HAP-1 (cell line): ENCODE data around the gene ENC1.

ENCODE experiments used
- DNase-seq, 2 experiments: peaks; one replicate each; pipeline ENCODE4 v3.0.0-alpha.2; 2016 to 2020; ENCODE audit warnings: low spot score in 2 of 2
- H3K27me3 ChIP-seq: fragments of 250-450 bp; sonication (Bioruptor Pico); 2 replicates; pipeline ENCODE4 v1.5.1; 2020; ENCODE audit warnings: low read depth, mild to moderate bottlenecking, moderate library complexity
- H3K36me3 ChIP-seq: fragments of 250-450 bp; sonication (Bioruptor Pico); replicated peaks from 2 replicates; pipeline ENCODE4 v1.5.1; 2020; ENCODE audit warnings: mild to moderate bottlenecking
- H3K4me1 ChIP-seq: fragments of 250-450 bp; sonication (Bioruptor Pico); 2 replicates; pipeline ENCODE4 v1.5.1; 2020; ENCODE audit warnings: mild to moderate bottlenecking
- H3K4me3 ChIP-seq: fragments of 250-450 bp; sonication (Bioruptor Pico); 2 replicates; pipeline ENCODE4 v1.5.1; 2020; ENCODE audit warnings: mild to moderate bottlenecking, moderate library complexity
- H3K9me3 ChIP-seq: fragments of 250-450 bp; sonication (Bioruptor Pico); 2 replicates; pipeline ENCODE4 v1.5.1; 2020; ENCODE audit warnings: mild to moderate bottlenecking, moderate library complexity
- in situ Hi-C: fragments of 300-500 bp; cut with MboI; formaldehyde crosslinking; loops from 3 replicates; pipeline ENCODE4 v1.14.3; 2020; ENCODE audit warnings: low sequenced_read_pairs, inconsistent platforms, mixed read lengths

Gene ENC1

GRCh38 chr5:74649421-74649973 lies 9.0 kb upstream of the ENC1 start:
- no peaks in the 10 kb centered on the region for H3K27me3 ChIP-seq
- H3K4me3 ChIP-seq, result no peak overlapping the region
- in situ Hi-C loops, result loop anchor here (5.0 to 25.0 kb wide), 2 partner anchors 612 to 747 kb away; no protein-coding TSS in a partner anchor
- H3K4me1 ChIP-seq, result peaks cover 3% of the 10 kb centered on the region; the same call in 1 of the 2 replicates
- H3K9me3 ChIP-seq, result no peaks in the 10 kb centered on the region
- no peak for DNase-seq
- H3K36me3 ChIP-seq, result no peaks in the 10 kb centered on the region

GRCh38 chr5:74648835-74649293 lies 8.3 kb upstream of the ENC1 start:
- in situ Hi-C loops, result loop anchor here (5.0 to 25.0 kb wide), 2 partner anchors 612 to 747 kb away; no protein-coding TSS in a partner anchor
- no peak overlapping the region for H3K4me3 ChIP-seq

GRCh38 chr5:74647096-74647495 lies 6.6 kb upstream of the ENC1 start:
- Histone ChIP-seq H3K4me1 (peaks cover 3% of the 10 kb centered on the region; the same call in 1 of the 2 replicates), H3K9me3 (no peaks in the 10 kb centered on the region), H3K27me3 (no peaks in the 10 kb centered on the region), H3K36me3 (no peaks in the 10 kb centered on the region), H3K4me3 (no peak overlapping the region)
- in situ Hi-C loops, result loop anchor here (5.0 to 25.0 kb wide), 2 partner anchors 610 to 745 kb away; no protein-coding TSS in a partner anchor
- DNase-seq, result peak; percentile 52 to 60

More at GRCh38 chr5:74648835-74649293, 8.3 kb upstream of the ENC1 start:
- Histone ChIP-seq H3K36me3 (no peaks in the 10 kb centered on the region), H3K27me3 (no peaks in the 10 kb centered on the region), H3K9me3 (no peaks in the 10 kb centered on the region), H3K4me1 (peaks cover 3% of the 10 kb centered on the region; the same call in 1 of the 2 replicates)
- peak; percentile 47 to 68 for DNase-seq

GRCh38 chr5:74643111-74643562 lies 2.6 kb upstream of the ENC1 start:
- no peaks in the 10 kb centered on the region for H3K9me3 ChIP-seq
- in situ Hi-C loops, result loop anchor here (25.0 kb wide), 1 partner anchor 606 kb away; no protein-coding TSS in a partner anchor

GRCh38 chr5:74642543-74642863 lies 2.0 kb upstream of the ENC1 start:
- Histone ChIP-seq H3K36me3 (no peaks in the 10 kb centered on the region), H3K4me1 (peaks cover 12% of the 10 kb centered on the region), H3K27me3 (no peaks in the 10 kb centered on the region), H3K4me3 (no peak overlapping the region), H3K9me3 (no peaks in the 10 kb centered on the region)
- no peak for DNase-seq
- in situ Hi-C loops, result loop anchor here (25.0 kb wide), 1 partner anchor 605 kb away; no protein-coding TSS in a partner anchor

More at GRCh38 chr5:74643111-74643562, 2.6 kb upstream of the ENC1 start:
- Histone ChIP-seq H3K4me1 (peaks cover 12% of the 10 kb centered on the region), H3K4me3 (no peak overlapping the region), H3K36me3 (no peaks in the 10 kb centered on the region), H3K27me3 (no peaks in the 10 kb centered on the region)
- DNase-seq, result no peak

GRCh38 chr5:74641735-74642542 lies 1.4 kb upstream of the ENC1 start:
- no peak overlapping the region for H3K4me3 ChIP-seq

GRCh38 chr5:74640954-74641734 lies 616 bp upstream of the ENC1 start:
- in situ Hi-C loops, result loop anchor here (25.0 kb wide), 1 partner anchor 604 kb away; no protein-coding TSS in a partner anchor

More at GRCh38 chr5:74641735-74642542, 1.4 kb upstream of the ENC1 start:
- no peak for DNase-seq
- no peaks in the 10 kb centered on the region for H3K27me3 ChIP-seq
- H3K36me3 ChIP-seq, result no peaks in the 10 kb centered on the region
- H3K9me3 ChIP-seq, result no peaks in the 10 kb centered on the region
- peaks cover 11% of the 10 kb centered on the region for H3K4me1 ChIP-seq
- in situ Hi-C loops, result loop anchor here (25.0 kb wide), 1 partner anchor 605 kb away; no protein-coding TSS in a partner anchor

GRCh38 chr5:74639807-74640449 lies 600 bp downstream of the ENC1 start:
- H3K36me3 ChIP-seq, result no peaks in the 10 kb centered on the region
- no peaks in the 10 kb centered on the region for H3K9me3 ChIP-seq
- in situ Hi-C loops, result loop anchor here (25.0 kb wide), 1 partner anchor 603 kb away; no protein-coding TSS in a partner anchor
- H3K4me1 ChIP-seq, result peaks cover 9% of the 10 kb centered on the region
- peak overlapping the region; percentile 54 for H3K4me3 ChIP-seq
- DNase-seq, result peak in 1 of 2 experiments; percentile 63
- no peaks in the 10 kb centered on the region for H3K27me3 ChIP-seq

More at GRCh38 chr5:74640954-74641734, 616 bp upstream of the ENC1 start:
- DNase-seq, result peak in 1 of 2 experiments; percentile 60
- no peaks in the 10 kb centered on the region for H3K9me3 ChIP-seq
- H3K36me3 ChIP-seq, result no peaks in the 10 kb centered on the region
- H3K4me1 ChIP-seq, result peaks cover 9% of the 10 kb centered on the region
- no peaks in the 10 kb centered on the region for H3K27me3 ChIP-seq
- peak overlapping the region; percentile 54 for H3K4me3 ChIP-seq

GRCh38 chr5:74638970-74639806 lies 1.3 kb downstream of the ENC1 start:
- Histone ChIP-seq H3K4me1 (peaks cover 9% of the 10 kb centered on the region), H3K4me3 (peak overlapping the region; percentile 54), H3K9me3 (no peaks in the 10 kb centered on the region), H3K36me3 (no peaks in the 10 kb centered on the region), H3K27me3 (no peaks in the 10 kb centered on the region)
- DNase-seq, result peak in 1 of 2 experiments; percentile 18
- in situ Hi-C loops, result loop anchor here (25.0 kb wide), 1 partner anchor 602 kb away; no protein-coding TSS in a partner anchor

- Histone ChIP-seq H3K4me3 (no peak overlapping the region), H3K36me3 (no peaks in the 10 kb centered on the region), H3K4me1 (peaks cover 12% of the 10 kb centered on the region), H3K27me3 (no peaks in the 10 kb centered on the region), H3K9me3 (no peaks in the 10 kb centered on the region)
- in situ Hi-C loops, result loop anchor here (25.0 kb wide), 1 partner anchor 601 kb away; no protein-coding TSS in a partner anchor
- no peak for DNase-seq
Observed at GRCh38 chr5:74638544-74638969, 2.0 kb downstream of the ENC1 start.

- H3K4me3 ChIP-seq, result no peak overlapping the region
- H3K27me3 ChIP-seq, result no peaks in the 10 kb centered on the region
- H3K4me1 ChIP-seq, result peaks cover 17% of the 10 kb centered on the region
- no peak for DNase-seq
- in situ Hi-C loops, result loop anchor here (25.0 kb wide), 1 partner anchor 599 kb away; no protein-coding TSS in a partner anchor
- no peaks in the 10 kb centered on the region for H3K36me3 ChIP-seq
- no peaks in the 10 kb centered on the region for H3K9me3 ChIP-seq
Observed at GRCh38 chr5:74636552-74636951, 4.0 kb downstream of the ENC1 start.

- Histone ChIP-seq H3K27me3 (no peaks in the 10 kb centered on the region), H3K4me1 (peaks cover 16% of the 10 kb centered on the region)
- in situ Hi-C loops, result loop anchor here (25.0 kb wide), 1 partner anchor 599 kb away; no protein-coding TSS in a partner anchor
Observed at GRCh38 chr5:74636149-74636548, 4.4 kb downstream of the ENC1 start.

More at GRCh38 chr5:74636149-74636548, 4.4 kb downstream of the ENC1 start:
- Histone ChIP-seq H3K36me3 (no peaks in the 10 kb centered on the region), H3K9me3 (no peaks in the 10 kb centered on the region), H3K4me3 (no peak overlapping the region)
- DNase-seq, result no peak
